NCI-H2227 (cell line): ENCODE measurements around the gene FOXL3.
"Not testable (repeated sequence)": the region's sequence is repeated elsewhere in the genome, so short reads cannot be mapped to it uniquely, and the experiment has no call there.

ENCODE experiments used
- DNase-seq: peaks from one replicate; lab custom pipeline; 2025; ENCODE audit not compliant: unreplicated experiment; lab: John Stamatoyannopoulos, UW

FOXL3 gene

GRCh38 chr7:335358-336148, 45.6 kb downstream of the FOXL3 start:
- no peak for DNase-seq

GRCh38 chr7:336149-336533, 46.2 kb downstream of the FOXL3 start:
- not testable (repeated sequence) for DNase-seq

- DNase-seq, result no peak
These were observed 47.0 kb downstream of the FOXL3 start for GRCh38 chr7:336810-337566.

GRCh38 chr7:337567-337951, 47.6 kb downstream of the FOXL3 start:
- no peak for DNase-seq

- no peak for DNase-seq
These were observed 48.5 kb downstream of the FOXL3 start for GRCh38 chr7:338295-339061.

DNA sequence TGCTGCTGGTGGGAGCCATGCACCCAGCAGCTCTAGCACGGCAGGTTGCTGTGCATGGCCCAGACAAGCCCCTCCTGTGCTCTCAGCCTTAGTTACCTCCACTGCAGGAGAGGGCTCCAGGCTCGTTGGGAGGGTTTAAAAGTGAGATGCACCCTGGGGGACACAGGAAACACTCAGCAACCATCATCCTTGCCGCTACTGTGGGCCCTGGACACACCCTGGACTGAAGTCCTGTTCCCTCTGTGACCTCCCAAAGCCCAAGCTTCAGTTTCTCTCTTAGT, 49.0 kb downstream of the FOXL3 start:
- no peak for DNase-seq

DNA sequence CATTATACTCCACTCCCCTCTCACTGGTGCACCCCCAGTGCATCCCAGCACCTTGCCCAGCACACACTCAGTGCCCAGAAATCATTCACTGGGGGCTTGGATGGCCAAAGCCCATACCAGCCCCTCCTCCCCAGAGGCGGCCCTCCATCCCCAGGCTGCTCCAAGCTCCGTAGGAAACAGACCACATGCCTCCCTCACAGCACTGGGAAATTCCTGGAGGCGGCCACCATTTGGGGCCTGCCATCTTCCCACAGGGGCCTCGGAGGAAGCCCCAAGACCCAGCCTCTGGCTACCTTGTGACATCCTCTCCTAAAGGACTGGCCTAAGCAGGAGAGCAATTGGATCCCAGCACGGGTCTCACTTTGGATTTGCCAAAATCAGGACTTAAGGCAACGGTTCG, 49.7 kb downstream of the FOXL3 start:
- no peak for DNase-seq

DNA sequence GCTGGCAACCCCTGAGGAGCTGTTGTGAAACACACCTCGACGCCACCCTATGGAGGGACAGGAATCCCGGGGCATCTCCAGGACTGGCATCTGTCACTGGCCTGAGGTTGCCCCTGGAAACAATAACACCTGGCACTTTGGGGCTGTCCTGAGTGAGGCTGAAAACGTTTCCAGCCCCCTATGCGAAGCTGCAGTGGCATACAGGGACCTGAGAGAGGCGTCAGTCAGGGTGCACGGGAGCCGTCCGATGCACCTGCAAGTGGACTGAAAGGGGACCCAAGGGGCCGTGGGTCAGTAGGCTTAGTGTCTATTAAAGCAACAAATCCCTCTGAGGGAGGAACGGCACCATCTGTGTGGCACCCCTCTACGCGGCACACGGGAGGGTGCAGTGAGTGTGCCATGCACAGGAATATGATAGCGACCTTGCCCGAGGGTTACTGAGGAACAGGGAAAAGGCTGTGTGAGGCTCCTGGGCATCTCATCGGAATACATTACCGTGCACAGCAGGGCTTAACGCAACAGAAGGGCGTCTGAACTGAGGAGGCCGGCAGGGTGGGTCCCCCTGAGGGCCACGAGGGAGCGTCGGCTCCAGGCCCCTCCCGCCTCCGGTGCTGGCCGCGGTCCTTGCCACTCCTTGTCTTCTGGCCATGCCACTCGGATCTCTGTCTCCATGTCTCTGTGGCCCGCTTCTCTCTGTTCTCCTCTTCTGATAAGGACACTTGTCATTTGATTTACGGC, 50.4 kb downstream of the FOXL3 start:
- DNase-seq, result no peak
